Peyer's patch (tissue), 4 donors: ENCODE results near the gene FKRP.

Source experiments
- CTCF ChIP-seq, 6 experiments: fragments of 450-650 bp in 4 of 6; fragments of 200-600 bp in 2 of 6; sonication (generic) in 1 of 6; IDR thresholded peaks; one replicate each; pipeline ENCODE4 v1.5.1; 2017 to 2019; ENCODE audit warnings: antibody characterized with exemption in 6 of 6, mild to moderate bottlenecking in 3 of 6, moderate library complexity in 1 of 6
- POLR2A ChIP-seq, 2 donors: fragments of 450-650 bp; IDR thresholded peaks; one replicate each; pipeline ENCODE4 v1.5.1; 2017; ENCODE audit warnings: antibody characterized with exemption in 2 of 2, mild to moderate bottlenecking in 2 of 2, moderate library complexity in 2 of 2

GRCh38 chr19:46762245-46762890, 16.5 kb downstream of the FKRP start:
- no peak for TF ChIP-seq CTCF (IDR thresholded peaks at IDR 0.05)
- TF ChIP-seq POLR2A (IDR thresholded peaks at IDR 0.05) = no peak
